Measurements from ENCODE around the gene MYOCD. TPM values are rescaled to one million over a fixed set of nuclear protein-coding genes. Genes with fewer than 3 reads are reported as not detected.
A peak's percentile ranks its signal among the peaks of the same experiment; 100 is the strongest.

The MYOCD gene
- polyA plus RNA-seq, 2 of the 4 experiments (the other 2 are of a cell fraction) = 8.6 to 12.5 TPM

DNA sequence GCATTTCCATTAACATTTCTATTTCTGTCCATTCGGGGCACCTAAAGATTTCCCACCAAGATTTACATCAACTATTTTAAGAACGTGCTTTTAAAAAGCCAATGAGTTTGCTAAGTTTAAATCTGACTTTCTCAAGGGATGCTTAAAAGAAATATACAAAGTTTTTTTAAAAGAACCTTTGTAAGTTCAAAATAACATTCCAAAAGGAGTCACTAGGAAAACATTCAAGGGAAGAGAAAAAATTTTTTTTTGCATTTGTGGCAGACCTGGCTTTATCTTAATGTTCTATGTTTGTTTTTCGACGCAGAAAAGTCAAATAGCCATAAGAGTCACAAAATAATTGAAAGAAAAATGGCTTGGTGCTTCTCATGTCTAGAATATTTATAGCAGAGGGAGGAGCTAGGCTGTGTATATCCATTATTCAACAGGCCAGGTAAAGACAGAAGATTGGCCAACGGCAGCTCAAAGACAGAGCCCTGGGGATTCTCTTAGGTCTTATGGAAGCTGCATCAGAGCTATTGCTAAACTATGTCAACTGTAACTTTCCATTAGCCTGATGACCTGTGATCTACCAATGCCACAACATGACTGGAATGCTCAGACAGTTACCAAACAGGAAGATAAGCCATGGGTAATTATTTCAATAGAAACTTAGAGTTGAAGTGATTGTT, 37.8 kb upstream of the MYOCD start:
- ChIA-PET POLR2A (interaction anchor here (0.7 to 2.0 kb wide), 4 partner anchors 9 to 390 kb away, joined by 3 to 12 read pairs (median 4); partner anchors contain the start of genes ELAC2 and MYOCD), CTCF (interaction anchor here (0.8 to 3.6 kb wide), 4 partner anchors 39 to 371 kb away, joined by 3 to 16 read pairs (median 4); no protein-coding TSS in a partner anchor)
- 8% methylated on average over 5 of the region's 5 CpGs for WGBS (ENCODE audit: missing lambda C conversion rate)
- ATAC-seq (peak; percentile 73 to 80), DNase-seq (ENCODE audit: low read depth in 1 of 2, low spot score in 1 of 2) (peak in 1 of 2 experiments; percentile 93), FAIRE-seq (peak; percentile 28)
- Histone ChIP-seq H3K4me2 (peak overlapping the region; percentile 69), H3K4me1 (peaks cover 41% of the 10 kb centered on the region), H3K9me3 (peaks cover 6% of the 10 kb centered on the region; the same call in 1 of the 3 replicates), H3K27ac (peak overlapping the region; percentile 82 to 88), H3K4me3 (no peak overlapping the region)
- TF ChIP-seq RNF2 (IDR thresholded peaks at IDR 0.05; ENCODE audit: borderline replicate concordance, low read depth) (no peak), CHD2 (IDR thresholded peaks at IDR 0.05; ENCODE audit: low read length, partially characterized antibody) (no peak), EP300 (IDR thresholded peaks at IDR 0.05) (peak; percentile 59 to 67; a peak in 3 of 5 replicates), NFE2L2 (conservative IDR thresholded peaks at IDR 0.05; ENCODE audit: low read length) (no peak), PHF8 (IDR thresholded peaks at IDR 0.05; ENCODE audit: borderline replicate concordance, low read depth) (no peak), EHMT2 (IDR thresholded peaks at IDR 0.05; ENCODE audit: low read depth) (no peak), MAFK (IDR thresholded peaks at IDR 0.05; ENCODE audit: partially characterized antibody) (no peak), RCOR1 (IDR thresholded peaks at IDR 0.05; ENCODE audit: low read depth, low read length) (no peak), KDM1A (IDR thresholded peaks at IDR 0.05; ENCODE audit: low read depth) (no peak), SMC3 (IDR thresholded peaks at IDR 0.05) (no peak), ZC3H11A (IDR thresholded peaks at IDR 0.05) (no peak), ZSCAN20 (CRISPR knock-in tag; IDR thresholded peaks at IDR 0.05) (0 out of 2 replicates have a peak, but pooled peaks have one; percentile 22), FOXS1 (CRISPR knock-in tag; IDR thresholded peaks at IDR 0.05) (no peak), CEBPB (IDR thresholded peaks at IDR 0.05) (peak; percentile 63 to 88), FOSL2 (IDR thresholded peaks at IDR 0.05) (no peak; the same call in 1 of the 2 replicates), FOSL2 (CRISPR knock-in tag; IDR thresholded peaks at IDR 0.05) (peak; percentile 80), HOXB5 (CRISPR knock-in tag; IDR thresholded peaks at IDR 0.05) (peak; percentile 15; the same call in 1 of the 2 replicates), HEYL (CRISPR knock-in tag; IDR thresholded peaks at IDR 0.05) (no peak), POLR2AphosphoS2 (conservative IDR thresholded peaks at IDR 0.05; ENCODE audit: low read length) (no peak), NPAS2 (CRISPR knock-in tag; IDR thresholded peaks at IDR 0.05; ENCODE audit: borderline replicate concordance) (no peak), RARB (CRISPR knock-in tag; IDR thresholded peaks at IDR 0.05) (no peak), KDM5A (IDR thresholded peaks at IDR 0.05) (no peak)
- TF ChIP-seq, protein P1, sequence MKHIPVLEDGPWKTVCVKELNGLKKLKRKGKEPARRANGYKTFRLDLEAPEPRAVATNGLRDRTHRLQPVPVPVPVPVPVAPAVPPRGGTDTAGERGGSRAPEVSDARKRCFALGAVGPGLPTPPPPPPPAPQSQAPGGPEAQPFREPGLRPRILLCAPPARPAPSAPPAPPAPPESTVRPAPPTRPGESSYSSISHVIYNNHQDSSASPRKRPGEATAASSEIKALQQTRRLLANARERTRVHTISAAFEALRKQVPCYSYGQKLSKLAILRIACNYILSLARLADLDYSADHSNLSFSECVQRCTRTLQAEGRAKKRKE (CRISPR knock-in tag; IDR thresholded peaks at IDR 0.05; ENCODE audit: low read depth) = peak; percentile 8; the same call in 1 of the 2 replicates
- TF ChIP-seq, protein P2, sequence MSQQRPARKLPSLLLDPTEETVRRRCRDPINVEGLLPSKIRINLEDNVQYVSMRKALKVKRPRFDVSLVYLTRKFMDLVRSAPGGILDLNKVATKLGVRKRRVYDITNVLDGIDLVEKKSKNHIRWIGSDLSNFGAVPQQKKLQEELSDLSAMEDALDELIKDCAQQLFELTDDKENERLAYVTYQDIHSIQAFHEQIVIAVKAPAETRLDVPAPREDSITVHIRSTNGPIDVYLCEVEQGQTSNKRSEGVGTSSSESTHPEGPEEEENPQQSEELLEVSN (IDR thresholded peaks at IDR 0.05; ENCODE audit: borderline replicate concordance, low read depth) = no peak
- TF ChIP-seq, protein P3, sequence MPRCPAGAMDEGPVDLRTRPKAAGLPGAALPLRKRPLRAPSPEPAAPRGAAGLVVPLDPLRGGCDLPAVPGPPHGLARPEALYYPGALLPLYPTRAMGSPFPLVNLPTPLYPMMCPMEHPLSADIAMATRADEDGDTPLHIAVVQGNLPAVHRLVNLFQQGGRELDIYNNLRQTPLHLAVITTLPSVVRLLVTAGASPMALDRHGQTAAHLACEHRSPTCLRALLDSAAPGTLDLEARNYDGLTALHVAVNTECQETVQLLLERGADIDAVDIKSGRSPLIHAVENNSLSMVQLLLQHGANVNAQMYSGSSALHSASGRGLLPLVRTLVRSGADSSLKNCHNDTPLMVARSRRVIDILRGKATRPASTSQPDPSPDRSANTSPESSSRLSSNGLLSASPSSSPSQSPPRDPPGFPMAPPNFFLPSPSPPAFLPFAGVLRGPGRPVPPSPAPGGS (IDR thresholded peaks at IDR 0.05) = no peak
- TF ChIP-seq, protein P4, sequence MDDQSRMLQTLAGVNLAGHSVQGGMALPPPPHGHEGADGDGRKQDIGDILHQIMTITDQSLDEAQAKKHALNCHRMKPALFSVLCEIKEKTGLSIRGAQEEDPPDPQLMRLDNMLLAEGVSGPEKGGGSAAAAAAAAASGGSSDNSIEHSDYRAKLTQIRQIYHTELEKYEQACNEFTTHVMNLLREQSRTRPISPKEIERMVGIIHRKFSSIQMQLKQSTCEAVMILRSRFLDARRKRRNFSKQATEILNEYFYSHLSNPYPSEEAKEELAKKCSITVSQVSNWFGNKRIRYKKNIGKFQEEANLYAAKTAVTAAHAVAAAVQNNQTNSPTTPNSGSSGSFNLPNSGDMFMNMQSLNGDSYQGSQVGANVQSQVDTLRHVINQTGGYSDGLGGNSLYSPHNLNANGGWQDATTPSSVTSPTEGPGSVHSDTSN (IDR thresholded peaks at IDR 0.05) = no peak
- TF ChIP-seq, protein P5, sequence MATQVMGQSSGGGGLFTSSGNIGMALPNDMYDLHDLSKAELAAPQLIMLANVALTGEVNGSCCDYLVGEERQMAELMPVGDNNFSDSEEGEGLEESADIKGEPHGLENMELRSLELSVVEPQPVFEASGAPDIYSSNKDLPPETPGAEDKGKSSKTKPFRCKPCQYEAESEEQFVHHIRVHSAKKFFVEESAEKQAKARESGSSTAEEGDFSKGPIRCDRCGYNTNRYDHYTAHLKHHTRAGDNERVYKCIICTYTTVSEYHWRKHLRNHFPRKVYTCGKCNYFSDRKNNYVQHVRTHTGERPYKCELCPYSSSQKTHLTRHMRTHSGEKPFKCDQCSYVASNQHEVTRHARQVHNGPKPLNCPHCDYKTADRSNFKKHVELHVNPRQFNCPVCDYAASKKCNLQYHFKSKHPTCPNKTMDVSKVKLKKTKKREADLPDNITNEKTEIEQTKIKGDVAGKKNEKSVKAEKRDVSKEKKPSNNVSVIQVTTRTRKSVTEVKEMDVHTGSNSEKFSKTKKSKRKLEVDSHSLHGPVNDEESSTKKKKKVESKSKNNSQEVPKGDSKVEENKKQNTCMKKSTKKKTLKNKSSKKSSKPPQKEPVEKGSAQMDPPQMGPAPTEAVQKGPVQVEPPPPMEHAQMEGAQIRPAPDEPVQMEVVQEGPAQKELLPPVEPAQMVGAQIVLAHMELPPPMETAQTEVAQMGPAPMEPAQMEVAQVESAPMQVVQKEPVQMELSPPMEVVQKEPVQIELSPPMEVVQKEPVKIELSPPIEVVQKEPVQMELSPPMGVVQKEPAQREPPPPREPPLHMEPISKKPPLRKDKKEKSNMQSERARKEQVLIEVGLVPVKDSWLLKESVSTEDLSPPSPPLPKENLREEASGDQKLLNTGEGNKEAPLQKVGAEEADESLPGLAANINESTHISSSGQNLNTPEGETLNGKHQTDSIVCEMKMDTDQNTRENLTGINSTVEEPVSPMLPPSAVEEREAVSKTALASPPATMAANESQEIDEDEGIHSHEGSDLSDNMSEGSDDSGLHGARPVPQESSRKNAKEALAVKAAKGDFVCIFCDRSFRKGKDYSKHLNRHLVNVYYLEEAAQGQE (IDR thresholded peaks at IDR 0.05) = no peak
- TF ChIP-seq, protein P6, sequence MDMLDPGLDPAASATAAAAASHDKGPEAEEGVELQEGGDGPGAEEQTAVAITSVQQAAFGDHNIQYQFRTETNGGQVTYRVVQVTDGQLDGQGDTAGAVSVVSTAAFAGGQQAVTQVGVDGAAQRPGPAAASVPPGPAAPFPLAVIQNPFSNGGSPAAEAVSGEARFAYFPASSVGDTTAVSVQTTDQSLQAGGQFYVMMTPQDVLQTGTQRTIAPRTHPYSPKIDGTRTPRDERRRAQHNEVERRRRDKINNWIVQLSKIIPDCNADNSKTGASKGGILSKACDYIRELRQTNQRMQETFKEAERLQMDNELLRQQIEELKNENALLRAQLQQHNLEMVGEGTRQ (IDR thresholded peaks at IDR 0.05) = no peak
- TF ChIP-seq, protein P7, sequence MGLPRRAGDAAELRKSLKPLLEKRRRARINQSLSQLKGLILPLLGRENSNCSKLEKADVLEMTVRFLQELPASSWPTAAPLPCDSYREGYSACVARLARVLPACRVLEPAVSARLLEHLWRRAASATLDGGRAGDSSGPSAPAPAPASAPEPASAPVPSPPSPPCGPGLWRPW (IDR thresholded peaks at IDR 0.05) = peak; percentile 48; the same call in 1 of the 2 replicates
- TF ChIP-seq, protein P8, sequence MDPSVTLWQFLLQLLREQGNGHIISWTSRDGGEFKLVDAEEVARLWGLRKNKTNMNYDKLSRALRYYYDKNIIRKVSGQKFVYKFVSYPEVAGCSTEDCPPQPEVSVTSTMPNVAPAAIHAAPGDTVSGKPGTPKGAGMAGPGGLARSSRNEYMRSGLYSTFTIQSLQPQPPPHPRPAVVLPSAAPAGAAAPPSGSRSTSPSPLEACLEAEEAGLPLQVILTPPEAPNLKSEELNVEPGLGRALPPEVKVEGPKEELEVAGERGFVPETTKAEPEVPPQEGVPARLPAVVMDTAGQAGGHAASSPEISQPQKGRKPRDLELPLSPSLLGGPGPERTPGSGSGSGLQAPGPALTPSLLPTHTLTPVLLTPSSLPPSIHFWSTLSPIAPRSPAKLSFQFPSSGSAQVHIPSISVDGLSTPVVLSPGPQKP (IDR thresholded peaks at IDR 0.05; ENCODE audit: low read depth, low read length) = no peak

All from A549 (cell line).